DMS 273 treated with DMSO at 0.1 percent for 48 hours (cell line): Measurements from ENCODE around the gene NRCAM.
"Not testable (repeated sequence)": the region's sequence is repeated elsewhere in the genome, so short reads cannot be mapped to it uniquely, and the experiment has no call there.

Source experiments
- DNase-seq: peaks from one replicate; lab custom pipeline; 2025; lab: John Stamatoyannopoulos, UW

NRCAM gene

GRCh38 chr7:108395426-108395825 lies 60.8 kb downstream of the NRCAM start:
- DNase-seq = no peak

- not testable (repeated sequence) for DNase-seq
These were observed 63.1 kb downstream of the NRCAM start for GRCh38 chr7:108393097-108393496.

GRCh38 chr7:108387686-108388085 lies 68.5 kb downstream of the NRCAM start:
- DNase-seq = not testable (repeated sequence)

GRCh38 chr7:108385834-108386422 lies 70.3 kb downstream of the NRCAM start:
- DNase-seq = no peak

GRCh38 chr7:108384716-108385483 lies 71.3 kb downstream of the NRCAM start:
- no peak for DNase-seq

GRCh38 chr7:108382932-108383331 lies 73.3 kb downstream of the NRCAM start:
- no peak for DNase-seq

- no peak for DNase-seq
These were observed 75.7 kb downstream of the NRCAM start for GRCh38 chr7:108380517-108380916.

GRCh38 chr7:108376206-108376605 lies 80.0 kb downstream of the NRCAM start:
- DNase-seq = no peak

- no peak for DNase-seq
These were observed 80.6 kb downstream of the NRCAM start for GRCh38 chr7:108375668-108376067.

GRCh38 chr7:108374899-108375298 lies 81.3 kb downstream of the NRCAM start:
- no peak for DNase-seq

- DNase-seq = no peak
These were observed 83.6 kb downstream of the NRCAM start for GRCh38 chr7:108372618-108373017.

- DNase-seq = no peak
These were observed 85.6 kb downstream of the NRCAM start for GRCh38 chr7:108370616-108371015.

GRCh38 chr7:108368466-108368865 lies 87.8 kb downstream of the NRCAM start:
- DNase-seq = peak; percentile 61

- peak; percentile 64 for DNase-seq
These were observed 88.3 kb downstream of the NRCAM start for GRCh38 chr7:108367946-108368345.

- no peak for DNase-seq
These were observed 88.9 kb downstream of the NRCAM start for GRCh38 chr7:108367314-108367713.

- no peak for DNase-seq
These were observed 92.6 kb downstream of the NRCAM start for GRCh38 chr7:108363659-108364058.

- no peak for DNase-seq
These were observed 96.0 kb downstream of the NRCAM start for GRCh38 chr7:108360058-108360800.

GRCh38 chr7:108358553-108358952 lies 97.7 kb downstream of the NRCAM start:
- peak; percentile 94 for DNase-seq

- no peak for DNase-seq
These were observed 104.5 kb downstream of the NRCAM start for GRCh38 chr7:108351729-108352131.

GRCh38 chr7:108348913-108349312 lies 107.3 kb downstream of the NRCAM start:
- DNase-seq = no peak

- DNase-seq = no peak
These were observed 108.6 kb downstream of the NRCAM start for GRCh38 chr7:108347616-108348015.

GRCh38 chr7:108345710-108346336 lies 110.4 kb downstream of the NRCAM start:
- DNase-seq = no peak
